ENCODE measurements around the gene CASP8.

The CASP8 gene

GRCh38 chr2:201327678-201328077 is 67.3 kb downstream of the CASP8 start:
- H3K27me3 ChIP-seq (ENCODE audit: control insufficient read depth, insufficient read depth, low read length): no peaks in the 10 kb centered on the region
- H3K4me1 ChIP-seq (ENCODE audit: control insufficient read depth, insufficient read depth, low read length): no peaks in the 10 kb centered on the region
- H3K4me3 ChIP-seq (ENCODE audit: low read length): no peak overlapping the region
- no peaks in the 10 kb centered on the region for H3K36me3 ChIP-seq (ENCODE audit: control insufficient read depth, insufficient read depth, low read length)
- H3K9ac ChIP-seq (ENCODE audit: low read length): no peak overlapping the region
- H3K9me3 ChIP-seq (ENCODE audit: control insufficient read depth, low read length): no peaks in the 10 kb centered on the region

GRCh38 chr2:201329409-201329808 is 69.1 kb downstream of the CASP8 start:
- Histone ChIP-seq H3K27me3 (ENCODE audit: control insufficient read depth, insufficient read depth, low read length) (no peaks in the 10 kb centered on the region), H3K9ac (ENCODE audit: low read length) (no peak overlapping the region), H3K4me1 (ENCODE audit: control insufficient read depth, insufficient read depth, low read length) (no peaks in the 10 kb centered on the region), H3K36me3 (ENCODE audit: control insufficient read depth, insufficient read depth, low read length) (no peaks in the 10 kb centered on the region), H3K9me3 (ENCODE audit: control insufficient read depth, low read length) (no peaks in the 10 kb centered on the region), H3K4me3 (ENCODE audit: low read length) (no peak overlapping the region)
